GM06990 (cell line): ENCODE data around the gene UBLCP1.
"Not testable (repeated sequence)": the region's sequence is repeated elsewhere in the genome, so short reads cannot be mapped to it uniquely, and the experiment has no call there.

Source experiments
- DNase-seq: peaks from one replicate; pipeline ENCODE4 v3.0.0-alpha.2; 2011; ENCODE audit not compliant: insufficient read length; ENCODE audit errors: extremely low read depth
- H3K27me3 ChIP-seq: replicated peaks from 2 replicates; pipeline ENCODE4 v1.6.0; 2011; ENCODE audit warnings: low read length; ENCODE audit not compliant: control insufficient read depth, insufficient read depth
- H3K36me3 ChIP-seq: 2 replicates; pipeline ENCODE4 v1.5.1; 2011; ENCODE audit warnings: low read length; ENCODE audit not compliant: control insufficient read depth, insufficient read depth
- H3K4me3 ChIP-seq: replicated peaks from 2 replicates; pipeline ENCODE4 v1.5.1; 2011; ENCODE audit warnings: low read depth, mild to moderate bottlenecking, control low read depth, low read length
- TF ChIP-seq, protein P1 (sequence below): IDR thresholded peaks from 2 replicates; pipeline ENCODE4 v1.5.1; 2011; ENCODE audit warnings: low read length, control low read depth, mild to moderate bottlenecking, inconsistent platforms; ENCODE audit not compliant: insufficient read depth, poor library complexity, severe bottlenecking

UBLCP1 gene

DNA sequence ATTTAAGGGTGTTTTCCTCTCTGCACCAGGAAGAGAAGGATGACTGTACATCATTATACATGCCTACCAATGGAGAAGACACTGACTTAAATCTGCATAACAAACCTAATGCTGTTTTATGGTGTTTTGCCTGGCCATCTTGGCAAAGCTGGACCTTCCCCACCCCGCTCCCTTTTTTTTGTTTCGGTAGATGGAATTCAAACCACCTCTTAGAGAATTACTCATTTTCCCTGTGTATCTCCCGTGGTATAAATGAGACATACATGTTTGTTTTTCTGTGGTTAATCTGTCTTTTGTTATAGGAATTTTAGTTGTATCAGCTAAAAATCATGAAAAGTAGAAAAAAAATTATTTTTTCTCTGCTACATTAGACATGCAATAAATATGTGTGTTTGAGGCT is 38.4 kb downstream of the UBLCP1 start:
- no peak for DNase-seq
- TF ChIP-seq, protein P1, sequence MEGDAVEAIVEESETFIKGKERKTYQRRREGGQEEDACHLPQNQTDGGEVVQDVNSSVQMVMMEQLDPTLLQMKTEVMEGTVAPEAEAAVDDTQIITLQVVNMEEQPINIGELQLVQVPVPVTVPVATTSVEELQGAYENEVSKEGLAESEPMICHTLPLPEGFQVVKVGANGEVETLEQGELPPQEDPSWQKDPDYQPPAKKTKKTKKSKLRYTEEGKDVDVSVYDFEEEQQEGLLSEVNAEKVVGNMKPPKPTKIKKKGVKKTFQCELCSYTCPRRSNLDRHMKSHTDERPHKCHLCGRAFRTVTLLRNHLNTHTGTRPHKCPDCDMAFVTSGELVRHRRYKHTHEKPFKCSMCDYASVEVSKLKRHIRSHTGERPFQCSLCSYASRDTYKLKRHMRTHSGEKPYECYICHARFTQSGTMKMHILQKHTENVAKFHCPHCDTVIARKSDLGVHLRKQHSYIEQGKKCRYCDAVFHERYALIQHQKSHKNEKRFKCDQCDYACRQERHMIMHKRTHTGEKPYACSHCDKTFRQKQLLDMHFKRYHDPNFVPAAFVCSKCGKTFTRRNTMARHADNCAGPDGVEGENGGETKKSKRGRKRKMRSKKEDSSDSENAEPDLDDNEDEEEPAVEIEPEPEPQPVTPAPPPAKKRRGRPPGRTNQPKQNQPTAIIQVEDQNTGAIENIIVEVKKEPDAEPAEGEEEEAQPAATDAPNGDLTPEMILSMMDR = no peak
- Histone ChIP-seq H3K27me3 (no peaks in the 10 kb centered on the region), H3K36me3 (no peaks in the 10 kb centered on the region), H3K4me3 (no peak overlapping the region)

DNA sequence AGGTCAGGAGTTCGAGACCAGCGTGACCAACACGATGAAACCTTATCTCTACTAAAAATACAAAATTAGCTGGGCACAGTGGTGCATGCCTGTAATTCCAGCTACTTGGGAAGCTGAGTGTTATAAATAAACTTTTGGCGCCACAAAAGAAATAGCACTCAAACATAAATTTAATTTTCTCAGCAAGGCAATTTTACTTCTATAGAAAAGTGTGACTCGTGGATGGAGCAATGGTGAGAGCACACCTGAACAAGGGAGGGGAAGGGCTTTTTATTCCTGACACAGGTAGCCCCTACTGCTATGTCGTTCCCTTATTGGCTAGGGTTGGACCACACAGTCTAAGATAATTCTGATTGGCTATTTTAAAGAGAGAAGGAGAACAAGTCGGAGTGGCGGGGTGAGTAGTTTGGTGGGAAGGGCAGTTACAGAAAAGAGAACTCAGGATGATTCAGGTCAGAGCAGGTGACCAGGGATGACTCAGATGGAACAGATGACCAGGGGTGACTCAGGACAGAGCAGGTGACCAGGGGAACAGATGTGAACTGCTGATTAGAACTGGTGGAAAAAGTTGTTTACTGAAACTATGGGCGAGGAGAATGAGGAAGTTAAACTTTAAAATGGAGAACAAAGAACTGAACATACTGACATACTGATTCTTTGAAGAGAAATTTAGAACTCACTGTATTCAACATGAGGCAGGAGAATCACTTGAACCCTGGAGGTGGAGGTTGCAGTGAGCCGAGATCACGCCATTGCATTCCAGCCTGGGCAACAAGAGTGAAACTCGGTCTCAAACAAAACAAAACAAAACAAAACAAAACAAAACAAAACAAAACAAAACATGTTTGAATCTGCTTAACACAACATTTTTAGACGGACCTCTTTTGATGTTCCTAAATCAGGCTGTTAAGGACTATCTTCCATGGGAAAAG is 39.1 kb downstream of the UBLCP1 start:
- not testable (repeated sequence) for H3K27me3 ChIP-seq, H3K4me3 ChIP-seq, DNase-seq, H3K36me3 ChIP-seq

GRCh38 chr5:159303286-159303685 is 40.2 kb downstream of the UBLCP1 start:
- no peak overlapping the region for H3K4me3 ChIP-seq

DNA sequence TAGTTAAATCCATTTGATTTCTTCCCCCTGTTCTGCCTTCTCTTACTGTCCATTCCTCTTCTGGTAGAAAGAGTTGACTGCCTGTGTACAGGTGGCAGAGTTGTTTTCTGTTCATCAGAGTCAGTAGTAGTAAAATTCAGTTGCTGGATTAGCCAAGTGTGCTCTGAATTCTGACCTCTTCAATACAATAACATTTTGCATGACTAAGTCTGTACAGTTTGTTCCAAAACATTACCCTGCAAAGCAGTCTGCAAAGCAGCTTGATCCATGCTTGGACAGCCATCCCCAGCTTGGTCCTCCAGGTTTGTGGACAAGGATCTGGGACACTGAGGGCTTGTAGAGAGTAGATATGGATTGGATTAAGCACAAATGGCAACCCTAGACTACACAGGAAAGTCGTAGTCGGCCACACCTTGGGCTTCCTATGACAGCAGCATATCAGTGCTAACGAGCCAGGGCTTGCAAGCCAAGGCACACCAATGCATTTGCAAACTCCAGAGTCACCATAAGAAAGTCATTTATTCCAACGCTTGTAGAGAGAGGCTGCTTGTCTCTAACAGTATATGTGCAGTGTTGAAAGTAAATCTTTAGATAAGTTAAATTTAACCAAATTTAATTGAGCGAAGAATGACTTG is 42.0 kb downstream of the UBLCP1 start:
- H3K4me3 ChIP-seq = no peak overlapping the region
- TF ChIP-seq, protein P1 = no peak
- DNase-seq = no peak
- H3K36me3 ChIP-seq = no peaks in the 10 kb centered on the region
- H3K27me3 ChIP-seq = no peaks in the 10 kb centered on the region; the same call in 1 of the 2 replicates

More at GRCh38 chr5:159303286-159303685, 40.2 kb downstream of the UBLCP1 start:
- Histone ChIP-seq H3K36me3 (no peaks in the 10 kb centered on the region), H3K27me3 (no peaks in the 10 kb centered on the region; the same call in 1 of the 2 replicates)
- TF ChIP-seq, protein P1 = no peak
- DNase-seq = no peak

GRCh38 chr5:159309689-159310433 is 46.8 kb downstream of the UBLCP1 start:
- TF ChIP-seq, protein P1 = no peak
- H3K27me3 ChIP-seq = no peaks in the 10 kb centered on the region; the same call in 1 of the 2 replicates
- no peak for DNase-seq
- no peak overlapping the region for H3K4me3 ChIP-seq
- no peaks in the 10 kb centered on the region for H3K36me3 ChIP-seq

- no peaks in the 10 kb centered on the region; the same call in 1 of the 2 replicates for H3K27me3 ChIP-seq
- DNase-seq = peak; percentile 46
- TF ChIP-seq, protein P1 = no peak
- H3K36me3 ChIP-seq = no peaks in the 10 kb centered on the region
- no peak overlapping the region for H3K4me3 ChIP-seq
Observed at GRCh38 chr5:159310511-159310910, 47.4 kb downstream of the UBLCP1 start.
